Spleen (tissue), 7 donors: Measurements from ENCODE around the gene TBCEL.

Experiments
- POLR2AphosphoS5 ChIP-seq, 3 donors: sonication (generic); formaldehyde crosslinking; IDR thresholded peaks; one replicate each; pipeline ENCODE4 v1.5.1; 2017; ENCODE audit warnings: antibody characterized with exemption in 3 of 3
- TF ChIP-seq, protein P1 (sequence below), 11 experiments: fragments of 200-600 bp in 7 of 11; fragments of 450-650 bp in 4 of 11; sonication (generic) in 4 of 11; IDR thresholded peaks in 8 of 11; conservative IDR thresholded peaks in 3 of 11; 1 replicate in 7 of 11; 2 replicates in 4 of 11; pipeline versions ENCODE4 v1.4.0 to v1.8.0; 2016 to 2021; ENCODE audit warnings: antibody characterized with exemption in 11 of 11, inconsistent platforms in 4 of 11, mild to moderate bottlenecking in 1 of 11
- donor health status: DM: no; HTN: no; CAD: no; lungs with moderate emphysema.
- donor health status: DM: no; HTN: no; CAD: no.
- donor health status: DM: no; HTN: no; CAD: no.

DNA sequence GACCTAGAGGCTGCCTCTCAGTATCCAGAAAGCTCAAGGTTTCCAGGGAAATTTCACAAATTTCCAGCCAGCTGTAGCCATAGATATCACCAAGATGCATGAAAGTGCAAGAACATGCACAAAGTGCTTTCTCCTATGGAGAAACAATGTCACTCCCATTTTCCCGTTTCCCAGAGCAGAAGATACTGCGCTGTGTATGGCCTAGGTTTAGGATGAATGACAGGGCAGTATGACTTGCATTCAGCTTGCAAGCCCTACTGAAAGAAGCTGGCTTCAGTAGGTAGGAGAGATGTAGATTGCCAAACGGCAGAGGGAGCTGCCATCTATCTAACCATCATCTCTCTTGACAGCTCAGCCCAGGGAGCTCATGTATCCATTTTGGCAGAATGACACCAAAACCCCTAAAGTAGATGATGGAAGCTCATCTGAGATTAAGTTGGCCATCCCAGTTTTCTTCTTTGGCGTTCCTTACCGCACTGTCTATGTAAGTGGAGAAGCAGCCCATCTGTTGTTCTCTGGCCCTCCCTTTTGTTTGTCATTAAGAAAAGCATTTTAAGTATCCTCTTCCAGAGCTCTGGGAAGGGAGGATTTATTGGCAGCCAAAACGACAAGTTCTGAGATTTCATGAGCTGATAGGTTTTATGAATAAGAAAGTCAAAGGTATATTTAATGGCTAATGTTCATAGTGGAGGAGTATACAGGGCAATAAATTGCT, 81.7 kb downstream of the TBCEL start:
- TF ChIP-seq, protein P1, sequence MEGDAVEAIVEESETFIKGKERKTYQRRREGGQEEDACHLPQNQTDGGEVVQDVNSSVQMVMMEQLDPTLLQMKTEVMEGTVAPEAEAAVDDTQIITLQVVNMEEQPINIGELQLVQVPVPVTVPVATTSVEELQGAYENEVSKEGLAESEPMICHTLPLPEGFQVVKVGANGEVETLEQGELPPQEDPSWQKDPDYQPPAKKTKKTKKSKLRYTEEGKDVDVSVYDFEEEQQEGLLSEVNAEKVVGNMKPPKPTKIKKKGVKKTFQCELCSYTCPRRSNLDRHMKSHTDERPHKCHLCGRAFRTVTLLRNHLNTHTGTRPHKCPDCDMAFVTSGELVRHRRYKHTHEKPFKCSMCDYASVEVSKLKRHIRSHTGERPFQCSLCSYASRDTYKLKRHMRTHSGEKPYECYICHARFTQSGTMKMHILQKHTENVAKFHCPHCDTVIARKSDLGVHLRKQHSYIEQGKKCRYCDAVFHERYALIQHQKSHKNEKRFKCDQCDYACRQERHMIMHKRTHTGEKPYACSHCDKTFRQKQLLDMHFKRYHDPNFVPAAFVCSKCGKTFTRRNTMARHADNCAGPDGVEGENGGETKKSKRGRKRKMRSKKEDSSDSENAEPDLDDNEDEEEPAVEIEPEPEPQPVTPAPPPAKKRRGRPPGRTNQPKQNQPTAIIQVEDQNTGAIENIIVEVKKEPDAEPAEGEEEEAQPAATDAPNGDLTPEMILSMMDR (IDR thresholded peaks at IDR 0.05 in 8 of 11, conservative IDR thresholded peaks at IDR 0.05 in 3 of 11) = no peak
- TF ChIP-seq POLR2AphosphoS5 (IDR thresholded peaks at IDR 0.05) = no peak
